OCI-LY1 (cell line): ENCODE data around the gene SV2B.

Experiments
- H2AFZ ChIP-seq: fragments of 200-600 bp; sonication (generic), shearing (Covaris generic); 2 replicates; pipeline ENCODE4 v1.6.0; 2014; ENCODE audit warnings: antibody characterized with exemption, mild to moderate bottlenecking, low read length
- H3F3A ChIP-seq: fragments of 200-600 bp; sonication (generic), shearing (Covaris generic); 2 replicates; pipeline ENCODE4 v1.6.0; 2014; ENCODE audit warnings: mild to moderate bottlenecking, antibody characterized with exemption, low read length, moderate library complexity; ENCODE audit not compliant: insufficient read depth
- H3K27ac ChIP-seq: fragments of 200-600 bp; sonication (generic); 2 replicates; pipeline ENCODE4 v1.5.1; 2014; ENCODE audit warnings: low read length, mixed run types, mild to moderate bottlenecking, low read depth; ENCODE audit not compliant: poor library complexity, severe bottlenecking
- H3K27me3 ChIP-seq: fragments of 200-600 bp; sonication (generic); 2 replicates; pipeline ENCODE4 v1.6.0; 2014; ENCODE audit warnings: antibody characterized with exemption, mild to moderate bottlenecking, low read length, moderate library complexity; ENCODE audit not compliant: insufficient read depth
- H3K36me3 ChIP-seq: fragments of 200-600 bp; sonication (generic); 2 replicates; pipeline ENCODE4 v1.6.1; 2014; ENCODE audit warnings: mild to moderate bottlenecking, antibody characterized with exemption, low read length, moderate library complexity, mixed read lengths; ENCODE audit not compliant: insufficient read depth
- H3K4me1 ChIP-seq: fragments of 200-600 bp; sonication (generic); 2 replicates; pipeline ENCODE4 v1.5.1; 2014; ENCODE audit warnings: mild to moderate bottlenecking, low read length, moderate library complexity; ENCODE audit not compliant: insufficient read depth, severe bottlenecking
- H3K4me2 ChIP-seq: fragments of 200-600 bp; sonication (generic), shearing (Covaris generic); 2 replicates; pipeline ENCODE4 v1.6.1; 2014; ENCODE audit warnings: low read length
- H3K4me3 ChIP-seq: fragments of 200-600 bp; sonication (generic); 2 replicates; pipeline ENCODE4 v1.5.1; 2014; ENCODE audit warnings: low read length, low read depth, mild to moderate bottlenecking, mixed read lengths; ENCODE audit not compliant: poor library complexity, severe bottlenecking
- H3K79me2 ChIP-seq: fragments of 200-600 bp; shearing (Covaris generic); 2 replicates; pipeline ENCODE4 v1.6.1; 2016; ENCODE audit warnings: mixed run types, low read length, mixed read lengths; ENCODE audit not compliant: insufficient read depth
- H3K9ac ChIP-seq: fragments of 200-600 bp; sonication (generic), shearing (Covaris generic); 2 replicates; pipeline ENCODE4 v1.6.1; 2014; ENCODE audit warnings: mild to moderate bottlenecking, low read length, mixed read lengths
- H3K9me2 ChIP-seq: fragments of 200-600 bp; sonication (generic), shearing (Covaris generic); 2 replicates; pipeline ENCODE4 v1.6.1; 2014; ENCODE audit warnings: low read depth, mild to moderate bottlenecking, low read length, mixed read lengths
- H3K9me3 ChIP-seq: fragments of 200-600 bp; shearing (Covaris generic); 2 replicates; pipeline ENCODE4 v1.6.1; 2014; ENCODE audit warnings: low read length, mixed read lengths
- H4K20me1 ChIP-seq: fragments of 200-600 bp; sonication (generic), shearing (Covaris generic); 2 replicates; pipeline ENCODE4 v1.6.0; 2016; ENCODE audit warnings: mild to moderate bottlenecking, low read length; ENCODE audit not compliant: insufficient read depth
- EZH2 ChIP-seq: fragments of 200-600 bp; sonication (generic), shearing (Covaris generic); IDR thresholded peaks from 2 replicates; pipeline ENCODE4 v1.8.0; 2017; ENCODE audit warnings: borderline replicate concordance, mixed run types, mild to moderate bottlenecking, antibody characterized with exemption, low read length, moderate library complexity, mixed read lengths
- TF ChIP-seq, protein P1 (sequence below): fragments of 200-600 bp; sonication (generic), shearing (Covaris generic); IDR thresholded peaks from 2 replicates; pipeline ENCODE4 v1.5.1; 2017; ENCODE audit warnings: mild to moderate bottlenecking, antibody characterized with exemption, low read length, moderate library complexity, mixed read lengths

The SV2B gene

GRCh38 chr15:91263632-91264531 lies 163.8 kb downstream of the SV2B start:
- H3F3A ChIP-seq, result no peaks in the 10 kb centered on the region
- TF ChIP-seq EZH2, result no peak
- TF ChIP-seq, protein P1, sequence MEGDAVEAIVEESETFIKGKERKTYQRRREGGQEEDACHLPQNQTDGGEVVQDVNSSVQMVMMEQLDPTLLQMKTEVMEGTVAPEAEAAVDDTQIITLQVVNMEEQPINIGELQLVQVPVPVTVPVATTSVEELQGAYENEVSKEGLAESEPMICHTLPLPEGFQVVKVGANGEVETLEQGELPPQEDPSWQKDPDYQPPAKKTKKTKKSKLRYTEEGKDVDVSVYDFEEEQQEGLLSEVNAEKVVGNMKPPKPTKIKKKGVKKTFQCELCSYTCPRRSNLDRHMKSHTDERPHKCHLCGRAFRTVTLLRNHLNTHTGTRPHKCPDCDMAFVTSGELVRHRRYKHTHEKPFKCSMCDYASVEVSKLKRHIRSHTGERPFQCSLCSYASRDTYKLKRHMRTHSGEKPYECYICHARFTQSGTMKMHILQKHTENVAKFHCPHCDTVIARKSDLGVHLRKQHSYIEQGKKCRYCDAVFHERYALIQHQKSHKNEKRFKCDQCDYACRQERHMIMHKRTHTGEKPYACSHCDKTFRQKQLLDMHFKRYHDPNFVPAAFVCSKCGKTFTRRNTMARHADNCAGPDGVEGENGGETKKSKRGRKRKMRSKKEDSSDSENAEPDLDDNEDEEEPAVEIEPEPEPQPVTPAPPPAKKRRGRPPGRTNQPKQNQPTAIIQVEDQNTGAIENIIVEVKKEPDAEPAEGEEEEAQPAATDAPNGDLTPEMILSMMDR, result no peak
- no peaks in the 10 kb centered on the region for H3K79me2 ChIP-seq
- no peak overlapping the region for H3K4me3 ChIP-seq
- H2AFZ ChIP-seq, result no peak overlapping the region
- no peak overlapping the region for H3K27ac ChIP-seq
- H3K9me2 ChIP-seq, result no peaks in the 10 kb centered on the region
- no peak overlapping the region for H3K9ac ChIP-seq
- H3K4me1 ChIP-seq, result no peaks in the 10 kb centered on the region
- H3K36me3 ChIP-seq, result no peaks in the 10 kb centered on the region
- H4K20me1 ChIP-seq, result no peaks in the 10 kb centered on the region
- H3K9me3 ChIP-seq, result no peaks in the 10 kb centered on the region
- peaks cover 8% of the 10 kb centered on the region for H3K27me3 ChIP-seq
- no peak overlapping the region for H3K4me2 ChIP-seq

GRCh38 chr15:91264651-91265351 lies 164.7 kb downstream of the SV2B start:
- H3K4me1 ChIP-seq, result no peaks in the 10 kb centered on the region
- H3K9ac ChIP-seq, result no peak overlapping the region
- H3K4me3 ChIP-seq, result no peak overlapping the region
- no peaks in the 10 kb centered on the region for H3K36me3 ChIP-seq
- H4K20me1 ChIP-seq, result no peaks in the 10 kb centered on the region
- TF ChIP-seq, protein P1, result no peak
- no peak for TF ChIP-seq EZH2
- no peaks in the 10 kb centered on the region for H3K9me3 ChIP-seq
- peaks cover 7% of the 10 kb centered on the region for H3K27me3 ChIP-seq
- H3K9me2 ChIP-seq, result no peaks in the 10 kb centered on the region
- no peak overlapping the region for H3K27ac ChIP-seq
- no peak overlapping the region for H2AFZ ChIP-seq
- no peaks in the 10 kb centered on the region for H3F3A ChIP-seq
- H3K4me2 ChIP-seq, result no peak overlapping the region
- no peaks in the 10 kb centered on the region for H3K79me2 ChIP-seq

GRCh38 chr15:91265416-91265940 lies 165.4 kb downstream of the SV2B start:
- no peak overlapping the region for H3K9ac ChIP-seq
- H3K9me3 ChIP-seq, result no peaks in the 10 kb centered on the region
- H3K79me2 ChIP-seq, result no peaks in the 10 kb centered on the region
- H3K4me1 ChIP-seq, result no peaks in the 10 kb centered on the region
- H3K27ac ChIP-seq, result no peak overlapping the region
- no peaks in the 10 kb centered on the region for H4K20me1 ChIP-seq
- H3K36me3 ChIP-seq, result no peaks in the 10 kb centered on the region
- H3F3A ChIP-seq, result no peaks in the 10 kb centered on the region
- H3K4me3 ChIP-seq, result no peak overlapping the region
- no peak overlapping the region for H3K4me2 ChIP-seq
- no peaks in the 10 kb centered on the region for H3K9me2 ChIP-seq
- H3K27me3 ChIP-seq, result peaks cover 3% of the 10 kb centered on the region
- no peak for TF ChIP-seq EZH2
- TF ChIP-seq, protein P1, result no peak
- H2AFZ ChIP-seq, result no peak overlapping the region
